DOHH2 (cell line): Measurements from ENCODE around the gene R3HDM2.

Experiments used
- H3F3A ChIP-seq: fragments of 200-600 bp; sonication (generic), shearing (Covaris generic); 2 replicates; pipeline ENCODE4 v1.6.0; 2016; ENCODE audit warnings: antibody characterized with exemption, mild to moderate bottlenecking; ENCODE audit not compliant: control insufficient read depth, insufficient read depth
- H3K27ac ChIP-seq: fragments of 200-600 bp; sonication (generic); 2 replicates; pipeline ENCODE4 v1.5.1; 2014; ENCODE audit warnings: low read depth, mild to moderate bottlenecking, low read length, moderate library complexity
- H3K27me3 ChIP-seq: fragments of 200-600 bp; sonication (generic); 2 replicates; pipeline ENCODE4 v1.6.1; 2014; ENCODE audit warnings: mild to moderate bottlenecking, low read length, mixed read lengths; ENCODE audit not compliant: control insufficient read depth
- H3K36me3 ChIP-seq: fragments of 200-600 bp; sonication (generic); 2 replicates; pipeline ENCODE4 v1.6.1; 2014; ENCODE audit warnings: mild to moderate bottlenecking, low read length, moderate library complexity, mixed read lengths; ENCODE audit not compliant: control insufficient read depth
- H3K4me1 ChIP-seq: fragments of 200-600 bp; sonication (generic); 2 replicates; pipeline ENCODE4 v1.6.1; 2014; ENCODE audit warnings: mild to moderate bottlenecking, low read length, mixed read lengths; ENCODE audit not compliant: control insufficient read depth
- H3K4me2 ChIP-seq: fragments of 200-600 bp; sonication (generic); 2 replicates; pipeline ENCODE4 v1.6.0; 2014; ENCODE audit warnings: mild to moderate bottlenecking, low read length, moderate library complexity
- H3K4me3 ChIP-seq: fragments of 200-600 bp; sonication (generic); 2 replicates; pipeline ENCODE4 v1.5.1; 2014; ENCODE audit warnings: mild to moderate bottlenecking, low read length, mixed read lengths
- H3K79me2 ChIP-seq: fragments of 200-600 bp; sonication (generic); 2 replicates; pipeline ENCODE4 v1.6.1; 2014; ENCODE audit warnings: mild to moderate bottlenecking, low read length, mixed read lengths; ENCODE audit not compliant: control insufficient read depth
- H3K9me2 ChIP-seq: fragments of 200-600 bp; sonication (generic); replicated peaks from 2 replicates; pipeline ENCODE4 v1.6.1; 2014; ENCODE audit warnings: mild to moderate bottlenecking, low read length, mixed read lengths; ENCODE audit not compliant: control insufficient read depth
- H3K9me3 ChIP-seq: fragments of 200-600 bp; sonication (generic); 2 replicates; pipeline ENCODE4 v1.6.1; 2014; ENCODE audit warnings: antibody characterized with exemption, low read length, mixed read lengths; ENCODE audit not compliant: control insufficient read depth, insufficient read depth
- H4K20me1 ChIP-seq: fragments of 200-600 bp; sonication (generic); 2 replicates; pipeline ENCODE4 v1.6.0; 2014; ENCODE audit warnings: low read depth, mild to moderate bottlenecking, antibody characterized with exemption, low read length, moderate library complexity; ENCODE audit not compliant: control insufficient read depth, insufficient read depth
- EZH2phosphoT487 ChIP-seq: fragments of 200-600 bp; sonication (generic); IDR thresholded peaks from 2 replicates; pipeline ENCODE4 v1.6.1; 2017; ENCODE audit warnings: borderline replicate concordance, mild to moderate bottlenecking, antibody characterized with exemption, low read length, moderate library complexity, mixed read lengths
- TF ChIP-seq, protein P1 (sequence below): fragments of 200-600 bp; sonication (generic); IDR thresholded peaks from one replicate; pipeline ENCODE4 v1.5.1; 2014; ENCODE audit warnings: antibody characterized with exemption, mild to moderate bottlenecking, low read depth, low read length; ENCODE audit not compliant: poor library complexity, severe bottlenecking

R3HDM2 gene

GRCh38 chr12:57214398-57214781 lies 216.5 kb downstream of the R3HDM2 start:
- Histone ChIP-seq H3K27ac (no peak overlapping the region), H3K79me2 (peaks cover 26% of the 10 kb centered on the region), H3K4me1 (peaks cover 63% of the 10 kb centered on the region), H3K4me2 (peak overlapping the region; percentile 88), H4K20me1 (peaks cover 5% of the 10 kb centered on the region; the same call in 1 of the 2 replicates), H3K4me3 (peak overlapping the region; percentile 40), H3K36me3 (peaks cover 11% of the 10 kb centered on the region), H3K9me2 (no peaks in the 10 kb centered on the region), H3K27me3 (no peaks in the 10 kb centered on the region), H3F3A (peaks cover 12% of the 10 kb centered on the region), H3K9me3 (no peaks in the 10 kb centered on the region)
- TF ChIP-seq, protein P1, sequence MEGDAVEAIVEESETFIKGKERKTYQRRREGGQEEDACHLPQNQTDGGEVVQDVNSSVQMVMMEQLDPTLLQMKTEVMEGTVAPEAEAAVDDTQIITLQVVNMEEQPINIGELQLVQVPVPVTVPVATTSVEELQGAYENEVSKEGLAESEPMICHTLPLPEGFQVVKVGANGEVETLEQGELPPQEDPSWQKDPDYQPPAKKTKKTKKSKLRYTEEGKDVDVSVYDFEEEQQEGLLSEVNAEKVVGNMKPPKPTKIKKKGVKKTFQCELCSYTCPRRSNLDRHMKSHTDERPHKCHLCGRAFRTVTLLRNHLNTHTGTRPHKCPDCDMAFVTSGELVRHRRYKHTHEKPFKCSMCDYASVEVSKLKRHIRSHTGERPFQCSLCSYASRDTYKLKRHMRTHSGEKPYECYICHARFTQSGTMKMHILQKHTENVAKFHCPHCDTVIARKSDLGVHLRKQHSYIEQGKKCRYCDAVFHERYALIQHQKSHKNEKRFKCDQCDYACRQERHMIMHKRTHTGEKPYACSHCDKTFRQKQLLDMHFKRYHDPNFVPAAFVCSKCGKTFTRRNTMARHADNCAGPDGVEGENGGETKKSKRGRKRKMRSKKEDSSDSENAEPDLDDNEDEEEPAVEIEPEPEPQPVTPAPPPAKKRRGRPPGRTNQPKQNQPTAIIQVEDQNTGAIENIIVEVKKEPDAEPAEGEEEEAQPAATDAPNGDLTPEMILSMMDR = peak; percentile 86
- no peak for TF ChIP-seq EZH2phosphoT487

DNA sequence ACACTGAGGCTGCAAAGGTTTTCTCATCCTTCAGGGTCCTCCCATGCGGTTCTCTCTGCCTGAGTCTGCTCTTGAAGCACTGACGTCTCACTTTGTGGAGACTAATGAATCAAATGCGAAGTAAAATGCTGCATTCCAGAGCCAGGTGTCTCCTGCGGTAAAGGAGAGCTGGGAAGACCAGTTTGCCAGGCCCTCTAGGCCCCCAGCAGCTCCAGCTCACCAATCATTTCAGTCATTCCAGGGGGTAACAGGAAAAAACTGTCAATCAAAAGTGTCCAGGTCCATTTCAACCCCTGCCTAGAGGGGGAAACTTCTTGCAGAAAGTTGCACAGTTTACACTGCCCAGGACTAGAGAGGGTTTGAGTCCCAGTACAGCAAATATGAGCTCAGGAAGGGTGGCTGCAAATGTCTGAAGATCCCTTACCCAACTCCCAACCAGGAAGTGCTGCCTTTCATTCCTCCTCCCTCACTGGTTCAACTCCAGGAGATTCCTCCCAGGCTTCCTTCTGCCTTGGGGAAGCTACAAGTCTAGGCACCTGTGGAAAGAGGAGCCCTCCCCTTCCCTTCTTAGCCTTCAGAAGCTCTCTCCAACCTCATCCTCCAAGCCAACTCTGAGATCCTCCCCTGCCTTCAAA lies 217.0 kb downstream of the R3HDM2 start:
- Histone ChIP-seq H3K27me3 (no peaks in the 10 kb centered on the region), H3K9me3 (no peaks in the 10 kb centered on the region), H3K79me2 (peaks cover 21% of the 10 kb centered on the region), H3F3A (peaks cover 12% of the 10 kb centered on the region), H3K36me3 (peaks cover 11% of the 10 kb centered on the region), H4K20me1 (peaks cover 5% of the 10 kb centered on the region; the same call in 1 of the 2 replicates), H3K4me2 (peak overlapping the region; percentile 88), H3K4me3 (peak overlapping the region; percentile 40), H3K9me2 (no peaks in the 10 kb centered on the region), H3K4me1 (peaks cover 58% of the 10 kb centered on the region), H3K27ac (no peak overlapping the region)
- TF ChIP-seq EZH2phosphoT487 = no peak
- TF ChIP-seq, protein P1 = no peak

- no peaks in the 10 kb centered on the region for H3K27me3 ChIP-seq
- no peaks in the 10 kb centered on the region for H3K9me2 ChIP-seq
- no peak for TF ChIP-seq EZH2phosphoT487
- TF ChIP-seq, protein P1 = peak; percentile 75
- H4K20me1 ChIP-seq = peaks cover 5% of the 10 kb centered on the region; the same call in 1 of the 2 replicates
- H3K9me3 ChIP-seq = no peaks in the 10 kb centered on the region
- H3K27ac ChIP-seq = no peak overlapping the region
- H3K4me2 ChIP-seq = peak overlapping the region; percentile 88
- peak overlapping the region; percentile 40 for H3K4me3 ChIP-seq
- peaks cover 9% of the 10 kb centered on the region for H3K36me3 ChIP-seq
- peaks cover 12% of the 10 kb centered on the region for H3F3A ChIP-seq
- peaks cover 14% of the 10 kb centered on the region for H3K79me2 ChIP-seq
- peaks cover 51% of the 10 kb centered on the region for H3K4me1 ChIP-seq
Observed at GRCh38 chr12:57213058-57213715, 217.7 kb downstream of the R3HDM2 start.
